GM12878 (cell line): ENCODE data around the gene COQ4. TPM values are rescaled to one million over a fixed set of nuclear protein-coding genes. Genes with fewer than 3 reads are reported as not detected.

Experiments used
- ATAC-seq: fragments of 200-7000 bp; cut with Tn5 transposase; 3 replicates; pipeline ENCODE4 v1.9.1; 2020; ENCODE audit warnings: mild to moderate bottlenecking, moderate library complexity
- BruUV-seq: library from RNA; stranded (reverse); fragments of 400-500 nt; replicated peaks from 2 replicates; lab custom pipeline; 2021; lab: Mats Ljungman, UMichigan
- CTCF ChIA-PET: fragments of 300-600 bp; sonication (Branson Sonifier 250); formaldehyde crosslinking; extraction: SDS; loops from one replicate; lab custom pipeline; 2021; ENCODE audit warnings: inconsistent platforms; lab: Yijun Ruan, JAX
- POLR2A ChIA-PET: fragments of 350-600 bp; formaldehyde crosslinking; extraction: SDS; loops from one replicate; lab custom pipeline; 2021; ENCODE audit warnings: inconsistent platforms; lab: Charles Lee
- RAD21 ChIA-PET: fragments of 300-600 bp; sonication (Branson Sonifier 250); formaldehyde crosslinking; loops from one replicate; lab custom pipeline; 2023; ENCODE audit warnings: antibody characterized with exemption; ENCODE audit not compliant: unreplicated experiment; lab: Charles Lee
- SMC1A ChIA-PET: fragments of 300-600 bp; sonication (Branson Sonifier 250); formaldehyde crosslinking; loops from one replicate; lab custom pipeline; 2023; ENCODE audit not compliant: unreplicated experiment, uncharacterized antibody; lab: Charles Lee
- DNase-seq: peaks from one replicate; pipeline ENCODE4 v3.0.0-alpha.2; 2011; ENCODE audit warnings: low read depth, low spot score
- FAIRE-seq: peaks from 3 replicates; lab custom pipeline; 2011; peaks lifted over from hg19 to GRCh38; lab: Jason Lieb, UNC
- H2AFZ ChIP-seq: 2 replicates; pipeline ENCODE4 v1.6.0; 2011; ENCODE audit warnings: low read depth, low read length, control low read depth; ENCODE audit not compliant: control insufficient read depth
- H3K27ac ChIP-seq: 2 replicates; pipeline ENCODE4 v1.5.1; 2011; ENCODE audit warnings: control low read depth; ENCODE audit not compliant: control insufficient read depth, insufficient read depth
- H3K27me3 ChIP-seq, 2 experiments: replicated peaks in 1 of 2; 2 replicates each; pipeline versions ENCODE4 v1.6.0 to v1.6.1; 2011; ENCODE audit warnings: low read length in 1 of 2; ENCODE audit not compliant: control insufficient read depth in 2 of 2, insufficient read depth in 2 of 2
- H3K36me3 ChIP-seq, 2 experiments: 2 replicates each; pipeline ENCODE4 v1.5.1; 2011; ENCODE audit warnings: low read length in 1 of 2; ENCODE audit not compliant: control insufficient read depth in 2 of 2, insufficient read depth in 2 of 2
- H3K4me1 ChIP-seq: 2 replicates; pipeline ENCODE4 v1.6.1; 2011; ENCODE audit warnings: mild to moderate bottlenecking, low read length, moderate library complexity, mixed read lengths; ENCODE audit not compliant: control insufficient read depth, insufficient read depth
- H3K4me2 ChIP-seq: 2 replicates; pipeline ENCODE4 v1.6.0; 2011; ENCODE audit warnings: control low read depth; ENCODE audit not compliant: control insufficient read depth, insufficient read depth
- H3K4me3 ChIP-seq: fragments of 200-600 bp; sonication (generic); 2 replicates; pipeline ENCODE4 v1.5.1; 2016
- H3K79me2 ChIP-seq: 2 replicates; pipeline ENCODE4 v1.6.0; 2011; ENCODE audit warnings: low read length; ENCODE audit not compliant: control insufficient read depth, insufficient read depth
- H3K9ac ChIP-seq: 2 replicates; pipeline ENCODE4 v1.8.0; 2011; ENCODE audit warnings: low read length, control low read depth, mixed read lengths; ENCODE audit not compliant: control insufficient read depth, insufficient read depth
- H3K9me3 ChIP-seq: replicated peaks from 3 replicates; pipeline ENCODE4 v1.5.1; 2011; ENCODE audit warnings: mild to moderate bottlenecking, low read length; ENCODE audit not compliant: control insufficient read depth, insufficient read depth
- H4K20me1 ChIP-seq: 2 replicates; pipeline ENCODE4 v1.6.0; 2011; ENCODE audit not compliant: control insufficient read depth, insufficient read depth
- EED ChIP-seq: sonication (generic); IDR thresholded peaks from 2 replicates; pipeline ENCODE4 v1.6.1; 2016; ENCODE audit warnings: antibody characterized with exemption, low read depth
- HDAC2 ChIP-seq: fragments of 200-600 bp; sonication (generic); IDR thresholded peaks from 2 replicates; pipeline ENCODE4 v1.6.1; 2017
- MXI1 ChIP-seq: fragments of 150-350 bp; IDR thresholded peaks from 2 replicates; pipeline ENCODE4 v1.6.1; 2011; ENCODE audit warnings: low read depth, mild to moderate bottlenecking, inconsistent platforms, low read length, improper control_type of control experiment
- PAX8 ChIP-seq: fragments of 450-650 bp; IDR thresholded peaks from 2 replicates; pipeline ENCODE4 v1.6.1; 2017; ENCODE audit warnings: mild to moderate bottlenecking, moderate library complexity
- RAD21 ChIP-seq: IDR thresholded peaks from 2 replicates; pipeline ENCODE4 v1.6.1; 2011; ENCODE audit warnings: mild to moderate bottlenecking, low read depth, low read length, moderate library complexity; ENCODE audit not compliant: insufficient read depth
- RELB ChIP-seq: fragments of 450-650 bp; IDR thresholded peaks from 2 replicates; pipeline ENCODE4 v1.6.1; 2017; ENCODE audit warnings: low read depth, mild to moderate bottlenecking, moderate library complexity
- WGBS: methylation state at CpG from one replicate; pipeline ENCODE4 v1.1.6; 2016; ENCODE audit warnings: low lambda C conversion rate; ENCODE audit not compliant: insufficient replicate concordance, insufficient coverage; ENCODE audit errors: missing lambda C conversion rate; 5-methylcytosine and 5-hydroxymethylcytosine counted together
- in situ Hi-C: fragments of 300-500 bp; cut with MboI; formaldehyde crosslinking; loops from 9 replicates; pipeline ENCODE4 v1.14.3; 2018; ENCODE audit warnings: mixed read lengths
- intact Hi-C: fragments of 100-400 bp; cut with micrococcal nuclease; formaldehyde crosslinking; loops from one replicate; pipeline ENCODE4 v1.14.2; 2022; ENCODE audit not compliant: unreplicated experiment
- polyA plus RNA-seq, 11 experiments: library from polyadenylated mRNA; depleted of rRNA in 4 of 11; unstranded in 6 of 11; stranded (reverse) in 5 of 11; fragments of >200 nt; fragmentation: Nextera tagmentation in 4 of 11; fragmentation: Illumina TruSeq in 1 of 11; extraction: Ambion mirVana in 4 of 11; extraction: Trizol in 1 of 11; gene quantifications; 1 replicate in 1 of 11; 2 replicates in 10 of 11; pipeline versions ENCODE4 v1.2.1 to v1.2.3, GENCODE V29; 2011 to 2016; ENCODE audit warnings: inconsistent platforms in 2 of 11, missing spikeins in 2 of 11, low read depth in 1 of 11
- total RNA-seq, 4 experiments: library from RNA; depleted of rRNA in 3 of 4; stranded (reverse); fragments of >200 nt in 3 of 4; fragmentation: Illumina TruSeq in 1 of 4; extraction: Trizol in 1 of 4; gene quantifications; 2 replicates each; pipeline versions ENCODE4 v1.2.1 to v1.2.3, GENCODE V29; 2013 to 2021

Gene COQ4
- total and polyA plus RNA-seq, 10 of the 15 experiments (the other 5 are each of a cell fraction or from before 2014, with no cell fraction given), result 3.8 to 64.1 (median 38.6) TPM

GRCh38 chr9:128361986-128362646, 39.5 kb downstream of the COQ4 start (continued):
- TF ChIP-seq RELB, result 0 out of 2 replicates have a peak, but pooled peaks have one; percentile 45
- 0 out of 2 replicates have a peak, but pooled peaks have one; percentile 48 for TF ChIP-seq MXI1
- peak; percentile 62 for TF ChIP-seq RAD21
- TF ChIP-seq PAX8, result no peak
- peak; percentile 49 for TF ChIP-seq EED
- TF ChIP-seq, all 136 proteins: peak for 18

GRCh38 chr9:128362774-128363173, 40.1 kb downstream of the COQ4 start:
- SMC1A ChIA-PET, result interaction anchor here (0.6 to 2.9 kb wide), 17 partner anchors 8 to 566 kb away, joined by 3 to 19 read pairs (median 3); partner anchors contain the start of genes GOLGA2, SWI5 and URM1
- POLR2A ChIA-PET, result interaction anchor here (0.6 to 1.3 kb wide), 5 partner anchors 8 to 192 kb away, joined by 3 to 9 read pairs (median 5); partner anchors contain the start of gene URM1
- FAIRE-seq (no peak), ATAC-seq (no peak), DNase-seq (no peak)
- RAD21 ChIA-PET, result interaction anchor here (0.7 to 3.7 kb wide), 14 partner anchors 9 to 666 kb away, joined by 3 to 18 read pairs (median 4); partner anchors contain the start of genes GLE1, SH3GLB2, SPOUT1 and URM1
- no peak overlapping the region for H3K4me3 ChIP-seq
- in situ Hi-C loops, result no loop called here
- no TSS peak for BruUV-seq
- H3K27me3 ChIP-seq, result no peaks in the 10 kb centered on the region
- H3K4me1 ChIP-seq, result peaks cover 7% of the 10 kb centered on the region
- H3K9me3 ChIP-seq, result no peaks in the 10 kb centered on the region
- H3K79me2 ChIP-seq, result no peaks in the 10 kb centered on the region
- H2AFZ ChIP-seq, result peak overlapping the region; percentile 98
- intact Hi-C loops, result loop anchor here (5.0 kb wide), 1 partner anchor 50 kb away; no protein-coding TSS in a partner anchor
- CTCF ChIA-PET, result interaction anchor here (0.5 to 4.4 kb wide), 43 partner anchors 9 to 780 kb away, joined by 3 to 61 read pairs (median 4); partner anchors contain the start of genes CERCAM, COQ4, TRUB2 and URM1
- 23% methylated on average over 3 of the region's 3 CpGs for WGBS
- H3K36me3 ChIP-seq, result no peaks in the 10 kb centered on the region; a peak in 1 of 4 replicates
- TF ChIP-seq HDAC2, result no peak
- no peaks in the 10 kb centered on the region for H4K20me1 ChIP-seq
- no peak overlapping the region for H3K27ac ChIP-seq
- H3K9ac ChIP-seq, result no peak overlapping the region; the same call in 1 of the 2 replicates
- no peak overlapping the region for H3K4me2 ChIP-seq
